Mononuclear cell (primary cell): Measurements from ENCODE around the gene SHISAL1. TPM values are rescaled to one million over a fixed set of nuclear protein-coding genes. Genes with fewer than 3 reads are reported as not detected.

Experiments
- H3K27me3 ChIP-seq: 2 replicates; pipeline ENCODE4 v1.6.0; 2011; ENCODE audit warnings: low read length, control low read depth; ENCODE audit not compliant: insufficient read depth
- H3K4me1 ChIP-seq: 2 replicates; pipeline ENCODE4 v1.5.1; 2011; ENCODE audit warnings: mild to moderate bottlenecking, low read length, control low read depth; ENCODE audit not compliant: insufficient read depth
- H3K4me3 ChIP-seq: 2 replicates; pipeline ENCODE4 v1.5.1; 2011; ENCODE audit warnings: mild to moderate bottlenecking, low read length, moderate library complexity
- H3K9me3 ChIP-seq: 2 replicates; pipeline ENCODE4 v1.5.1; 2011; ENCODE audit warnings: low read depth, mild to moderate bottlenecking, control low read depth, low read length
- total RNA-seq: library from RNA; depleted of rRNA; stranded (reverse); fragments of >200 nt; gene quantifications from one replicate; pipeline ENCODE4 v1.2.3, GENCODE V29; 2012

SHISAL1 gene
- not detected for total RNA-seq

GRCh38 chr22:44312766-44313165 is at the start of gene SHISAL1:
Gene SHISAL1, minus strand, starts transcription at chr22:44312951. Its CDS starts 12,006 bp downstream, at chr22:44300945.
- Histone ChIP-seq H3K9me3 (no peaks in the 10 kb centered on the region), H3K4me1 (no peaks in the 10 kb centered on the region), H3K27me3 (no peaks in the 10 kb centered on the region), H3K4me3 (no peak within 1 kb of the TSS)

GRCh38 chr22:44361391-44362126 is 48.8 kb upstream of the SHISAL1 start:
- H3K27me3 ChIP-seq, result no peaks in the 10 kb centered on the region
- H3K4me1 ChIP-seq, result no peaks in the 10 kb centered on the region
- no peaks in the 10 kb centered on the region for H3K9me3 ChIP-seq
- H3K4me3 ChIP-seq, result no peak overlapping the region

- Histone ChIP-seq H3K4me1 (no peaks in the 10 kb centered on the region), H3K27me3 (no peaks in the 10 kb centered on the region), H3K4me3 (no peak overlapping the region), H3K9me3 (no peaks in the 10 kb centered on the region)
Observed at GRCh38 chr22:44360668-44361381, 48.1 kb upstream of the SHISAL1 start.

DNA sequence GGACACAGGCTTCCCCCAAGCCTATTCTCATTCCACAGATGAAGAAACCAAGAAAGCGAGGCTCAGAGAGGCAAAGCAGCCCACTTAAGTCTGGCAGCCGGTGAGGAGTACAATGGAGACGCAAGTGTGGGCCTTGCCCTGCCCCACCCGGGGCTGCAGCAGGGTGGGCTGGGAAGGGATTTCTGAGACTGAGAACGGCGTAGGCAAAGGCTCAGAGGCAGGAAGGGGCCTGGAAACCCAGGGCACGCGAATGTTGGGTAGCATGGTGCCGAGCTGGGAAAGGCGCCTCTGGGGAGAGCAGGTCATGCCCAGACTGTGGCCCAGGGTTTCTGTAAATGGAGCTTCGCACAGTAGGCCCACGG is 47.5 kb upstream of the SHISAL1 start:
- no peaks in the 10 kb centered on the region for H3K27me3 ChIP-seq
- no peaks in the 10 kb centered on the region for H3K4me1 ChIP-seq
- no peaks in the 10 kb centered on the region for H3K9me3 ChIP-seq
- no peak overlapping the region for H3K4me3 ChIP-seq

DNA sequence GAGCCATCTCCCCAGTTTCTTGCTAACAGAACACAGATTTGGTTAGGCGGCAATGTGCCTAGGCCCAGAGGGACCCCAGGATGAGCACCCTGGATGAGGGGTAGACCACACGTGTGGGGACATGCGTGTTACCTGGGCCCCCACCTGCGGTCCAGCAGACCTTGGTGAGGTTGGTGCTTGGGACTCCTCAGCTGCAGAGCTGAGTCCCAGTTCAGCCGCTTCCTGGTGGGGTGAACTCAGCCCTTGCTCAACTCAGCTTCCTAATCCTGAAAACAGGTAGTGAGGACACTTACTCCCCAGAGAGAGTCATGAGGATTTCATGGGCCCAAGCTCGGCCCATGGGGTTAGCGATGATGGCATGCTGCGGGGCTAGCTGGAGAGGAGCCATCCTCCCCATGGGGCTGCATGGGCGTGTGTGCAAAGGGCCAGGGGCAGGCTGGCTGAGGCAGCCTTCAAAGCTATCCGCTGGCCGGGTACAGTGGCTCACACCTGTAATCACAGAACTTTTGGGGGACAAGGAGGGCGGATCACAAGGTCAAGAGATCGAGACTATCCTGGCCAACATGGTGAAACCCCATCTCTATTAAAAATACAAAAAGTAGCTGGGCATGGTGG is 46.9 kb upstream of the SHISAL1 start:
- Histone ChIP-seq H3K27me3 (no peaks in the 10 kb centered on the region), H3K4me1 (no peaks in the 10 kb centered on the region), H3K9me3 (no peaks in the 10 kb centered on the region), H3K4me3 (no peak overlapping the region)

DNA sequence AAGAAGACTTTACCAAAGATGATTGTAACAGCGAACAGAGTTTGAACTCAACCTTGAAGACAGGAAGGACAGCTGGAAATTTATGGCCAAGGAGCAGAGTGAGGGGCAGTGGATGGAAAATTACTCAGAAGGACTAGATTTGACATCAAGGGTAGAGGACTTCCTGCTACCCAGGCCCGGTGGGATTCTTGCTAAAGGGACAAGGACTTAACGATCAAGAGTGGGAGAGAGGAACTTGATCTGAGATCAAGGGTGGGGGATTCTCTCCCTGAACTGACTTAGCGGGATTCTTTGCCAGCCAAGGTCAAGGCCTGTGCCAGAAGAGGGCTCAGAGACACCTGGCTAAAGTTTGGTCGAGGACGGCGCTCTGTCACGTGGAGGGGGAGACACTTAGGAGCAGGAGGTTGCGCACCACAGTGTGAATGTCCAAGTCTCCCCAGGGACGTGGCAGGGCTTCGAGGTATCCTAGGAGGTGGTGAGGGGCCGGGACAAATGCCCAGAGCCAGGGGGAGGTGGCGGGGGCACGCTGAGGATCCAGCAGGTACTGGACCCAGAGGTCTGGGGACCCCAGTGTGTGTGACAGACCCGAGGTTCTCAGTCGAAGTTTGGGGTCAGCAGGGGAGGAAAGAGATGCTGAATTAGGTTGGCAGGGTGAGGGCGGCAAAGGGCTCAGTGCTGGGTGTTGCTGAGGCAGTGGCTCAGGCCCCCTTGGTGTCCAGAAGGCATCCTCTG is 46.1 kb upstream of the SHISAL1 start:
- Histone ChIP-seq H3K4me1 (no peaks in the 10 kb centered on the region), H3K9me3 (no peaks in the 10 kb centered on the region), H3K4me3 (no peak overlapping the region), H3K27me3 (no peaks in the 10 kb centered on the region)

DNA sequence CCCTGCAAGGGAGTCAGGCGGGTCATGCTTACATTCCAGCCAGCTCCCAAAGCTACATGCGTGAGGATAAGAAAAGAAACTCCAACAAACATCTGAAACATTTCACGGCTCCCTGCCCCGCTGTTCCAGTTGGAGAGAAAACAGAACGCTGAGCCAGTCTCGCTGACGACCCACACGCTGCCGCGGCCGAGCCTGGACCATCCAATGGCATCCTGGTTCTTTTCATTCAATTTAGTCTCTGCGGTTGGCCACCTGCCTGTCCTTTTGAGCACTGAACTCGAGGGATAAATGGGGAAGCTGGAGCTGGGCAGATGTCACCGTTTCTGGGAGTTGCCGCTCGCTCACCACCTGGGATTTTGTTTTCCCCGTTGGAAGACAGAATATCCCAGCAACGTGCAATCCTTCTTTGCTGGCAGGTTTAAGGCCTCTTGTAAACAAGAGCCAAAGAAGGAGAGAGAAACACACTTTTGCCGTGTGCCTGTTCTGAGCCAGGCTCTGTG is 45.3 kb upstream of the SHISAL1 start:
- Histone ChIP-seq H3K4me3 (no peak overlapping the region), H3K4me1 (no peaks in the 10 kb centered on the region), H3K27me3 (no peaks in the 10 kb centered on the region), H3K9me3 (no peaks in the 10 kb centered on the region)

GRCh38 chr22:44357296-44357965 is 44.7 kb upstream of the SHISAL1 start:
- H3K27me3 ChIP-seq, result no peaks in the 10 kb centered on the region
- no peaks in the 10 kb centered on the region for H3K4me1 ChIP-seq
- H3K4me3 ChIP-seq, result no peak overlapping the region
- no peaks in the 10 kb centered on the region for H3K9me3 ChIP-seq

DNA sequence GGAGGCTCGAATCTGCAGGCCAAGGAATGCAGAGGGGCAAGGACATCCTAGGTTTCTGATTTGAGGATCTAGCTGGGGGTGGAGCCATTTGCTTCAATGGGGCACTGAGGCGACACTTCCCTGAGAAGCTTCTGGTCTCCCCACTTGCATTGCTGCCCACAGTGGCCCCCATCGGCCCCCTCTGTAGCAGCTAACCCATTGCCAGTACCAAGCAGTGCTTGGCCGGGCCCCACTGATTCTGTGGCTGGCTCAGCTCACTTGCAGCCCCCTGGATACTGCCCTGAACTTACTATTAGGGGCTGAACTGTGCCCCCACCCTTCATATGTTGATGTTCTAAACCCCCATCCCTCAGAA is 42.9 kb upstream of the SHISAL1 start:
- Histone ChIP-seq H3K4me1 (no peaks in the 10 kb centered on the region), H3K27me3 (no peaks in the 10 kb centered on the region), H3K9me3 (no peaks in the 10 kb centered on the region), H3K4me3 (no peak overlapping the region)

- Histone ChIP-seq H3K4me3 (no peak overlapping the region), H3K9me3 (no peaks in the 10 kb centered on the region), H3K4me1 (no peaks in the 10 kb centered on the region), H3K27me3 (no peaks in the 10 kb centered on the region)
Observed at GRCh38 chr22:44354288-44354687, 41.5 kb upstream of the SHISAL1 start.

DNA sequence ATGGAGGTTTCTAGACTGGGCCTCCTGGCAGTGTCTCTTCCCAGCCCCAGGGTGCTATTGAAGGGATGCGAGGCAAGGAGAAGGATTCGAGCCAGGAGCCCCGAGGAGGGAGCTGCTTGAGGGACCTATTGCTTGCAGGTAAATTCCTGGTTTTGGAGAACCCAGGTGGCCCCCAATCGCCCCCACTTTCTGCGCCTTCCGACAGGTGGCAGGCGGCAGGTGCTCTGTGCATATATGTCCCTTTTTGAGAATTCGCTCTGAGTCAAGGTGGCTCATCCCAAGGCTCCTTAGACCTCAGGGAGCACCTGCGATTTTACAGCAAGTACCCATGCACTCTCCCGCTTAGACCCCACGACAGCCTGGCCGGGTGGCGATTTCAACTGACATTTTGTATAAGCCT is 40.3 kb upstream of the SHISAL1 start:
- Histone ChIP-seq H3K9me3 (no peaks in the 10 kb centered on the region), H3K27me3 (no peaks in the 10 kb centered on the region), H3K4me3 (no peak overlapping the region), H3K4me1 (no peaks in the 10 kb centered on the region)

DNA sequence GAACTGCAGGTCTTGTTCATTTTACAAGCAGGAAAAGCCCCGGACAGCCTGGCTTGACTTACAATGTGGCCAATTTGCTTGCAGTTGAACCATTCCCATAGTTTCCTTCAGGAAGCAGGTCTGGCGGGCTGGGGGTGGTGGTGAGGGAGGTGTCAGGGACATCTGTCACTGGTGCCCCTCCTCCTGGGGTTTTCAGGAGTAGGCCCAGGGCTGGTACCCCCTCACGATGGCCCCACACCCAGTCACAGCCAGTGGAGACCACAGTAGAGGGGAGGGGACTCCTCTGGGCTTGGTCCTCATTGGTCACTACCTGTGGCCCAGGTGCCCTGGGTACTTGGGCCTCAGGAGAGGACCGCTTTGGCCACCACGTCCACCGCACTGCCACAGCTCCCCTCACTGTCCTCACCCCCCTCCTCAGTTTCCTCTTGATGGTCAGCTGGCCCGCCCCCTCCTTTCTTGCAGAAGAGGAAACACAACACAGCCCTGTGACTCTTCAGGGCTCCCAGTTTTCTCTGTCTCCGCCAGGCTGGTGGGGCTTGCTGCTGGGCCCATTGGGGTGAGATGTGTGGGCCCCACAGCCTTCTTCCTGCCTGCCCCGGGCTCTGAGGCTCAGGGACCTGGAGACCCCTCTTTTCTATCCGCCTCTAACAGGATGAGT is 39.8 kb upstream of the SHISAL1 start:
- H3K9me3 ChIP-seq, result no peaks in the 10 kb centered on the region

GRCh38 chr22:44351685-44352377 is 39.1 kb upstream of the SHISAL1 start:
- Histone ChIP-seq H3K27me3 (no peaks in the 10 kb centered on the region), H3K4me1 (no peaks in the 10 kb centered on the region), H3K9me3 (no peaks in the 10 kb centered on the region), H3K4me3 (no peak overlapping the region)

More for the DNA sequence above, 39.8 kb upstream of the SHISAL1 start:
- Histone ChIP-seq H3K4me1 (no peaks in the 10 kb centered on the region), H3K4me3 (no peak overlapping the region), H3K27me3 (no peaks in the 10 kb centered on the region)

DNA sequence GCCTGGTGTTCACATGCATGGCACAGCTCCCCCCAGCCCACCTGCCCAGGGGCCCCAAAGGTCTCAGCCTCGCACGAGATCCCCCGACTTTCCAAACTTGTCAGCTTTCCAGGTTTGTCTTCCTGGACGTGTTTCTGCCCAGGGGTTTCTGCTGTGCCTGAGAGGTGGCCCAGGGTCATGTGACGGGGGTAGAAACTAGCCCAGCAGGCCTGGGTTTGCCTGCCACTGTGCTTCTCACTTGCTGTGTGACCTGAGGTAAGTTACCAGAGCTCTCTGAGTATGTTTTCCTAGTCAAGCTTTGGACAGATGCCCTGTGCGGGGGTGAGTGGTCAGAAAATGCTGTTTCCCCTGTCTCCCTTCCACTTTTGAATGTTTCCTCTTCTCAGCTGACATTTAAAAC is 38.3 kb upstream of the SHISAL1 start:
- Histone ChIP-seq H3K4me3 (no peak overlapping the region), H3K4me1 (no peaks in the 10 kb centered on the region), H3K27me3 (no peaks in the 10 kb centered on the region)

More for the DNA sequence above, 38.3 kb upstream of the SHISAL1 start:
- no peaks in the 10 kb centered on the region for H3K9me3 ChIP-seq
